Measurements from ENCODE around the gene ZNF487. TPM values are rescaled to one million over a fixed set of nuclear protein-coding genes. Genes with fewer than 3 reads are reported as not detected.

Gene ZNF487
- total RNA-seq, 4 donors from 2014 or later, result 6.5 to 16.0 (median 10.8) TPM

GRCh38 chr10:43403911-43404703, 32.8 kb upstream of the ZNF487 start:
- DNase-seq (ENCODE audit: low spot score in 2 of 2), result no peak
- peaks cover 72% of the 10 kb centered on the region for H3K4me1 ChIP-seq
- no peaks in the 10 kb centered on the region for H3K27me3 ChIP-seq
- 59% methylated on average over 14 of the region's 14 CpGs for WGBS
- H3K9me3 ChIP-seq, result no peaks in the 10 kb centered on the region
- no peak for TF ChIP-seq POLR2AphosphoS5 (IDR thresholded peaks at IDR 0.05)
- TF ChIP-seq, protein P1, sequence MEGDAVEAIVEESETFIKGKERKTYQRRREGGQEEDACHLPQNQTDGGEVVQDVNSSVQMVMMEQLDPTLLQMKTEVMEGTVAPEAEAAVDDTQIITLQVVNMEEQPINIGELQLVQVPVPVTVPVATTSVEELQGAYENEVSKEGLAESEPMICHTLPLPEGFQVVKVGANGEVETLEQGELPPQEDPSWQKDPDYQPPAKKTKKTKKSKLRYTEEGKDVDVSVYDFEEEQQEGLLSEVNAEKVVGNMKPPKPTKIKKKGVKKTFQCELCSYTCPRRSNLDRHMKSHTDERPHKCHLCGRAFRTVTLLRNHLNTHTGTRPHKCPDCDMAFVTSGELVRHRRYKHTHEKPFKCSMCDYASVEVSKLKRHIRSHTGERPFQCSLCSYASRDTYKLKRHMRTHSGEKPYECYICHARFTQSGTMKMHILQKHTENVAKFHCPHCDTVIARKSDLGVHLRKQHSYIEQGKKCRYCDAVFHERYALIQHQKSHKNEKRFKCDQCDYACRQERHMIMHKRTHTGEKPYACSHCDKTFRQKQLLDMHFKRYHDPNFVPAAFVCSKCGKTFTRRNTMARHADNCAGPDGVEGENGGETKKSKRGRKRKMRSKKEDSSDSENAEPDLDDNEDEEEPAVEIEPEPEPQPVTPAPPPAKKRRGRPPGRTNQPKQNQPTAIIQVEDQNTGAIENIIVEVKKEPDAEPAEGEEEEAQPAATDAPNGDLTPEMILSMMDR (IDR thresholded peaks at IDR 0.05), result no peak
- no peak for TF ChIP-seq EP300 (IDR thresholded peaks at IDR 0.05)
- TF ChIP-seq POLR2A (IDR thresholded peaks at IDR 0.05), result no peak
- peaks cover 6% of the 10 kb centered on the region for H3K36me3 ChIP-seq
- no peak overlapping the region for H3K27ac ChIP-seq
- H3K4me3 ChIP-seq, result no peak overlapping the region

- Histone ChIP-seq H3K9me3 (no peaks in the 10 kb centered on the region), H3K4me3 (no peak overlapping the region), H3K4me1 (peaks cover 69% of the 10 kb centered on the region), H3K27me3 (no peaks in the 10 kb centered on the region), H3K27ac (no peak overlapping the region), H3K36me3 (peaks cover 3% of the 10 kb centered on the region)
- WGBS, result 64% methylated on average over 6 of the region's 6 CpGs
- no peak for TF ChIP-seq EP300 (IDR thresholded peaks at IDR 0.05)
- TF ChIP-seq, protein P1 (IDR thresholded peaks at IDR 0.05), result no peak
- no peak for TF ChIP-seq POLR2AphosphoS5 (IDR thresholded peaks at IDR 0.05)
- TF ChIP-seq POLR2A (IDR thresholded peaks at IDR 0.05), result no peak
- no peak for DNase-seq (ENCODE audit: low spot score in 2 of 2)
Observed at GRCh38 chr10:43404704-43405084, 32.2 kb upstream of the ZNF487 start.

GRCh38 chr10:43407148-43407575, 29.7 kb upstream of the ZNF487 start:
- Histone ChIP-seq H3K4me3 (peak overlapping the region; percentile 82), H3K27ac (peak overlapping the region; percentile 100), H3K27me3 (no peaks in the 10 kb centered on the region), H3K4me1 (peaks cover 55% of the 10 kb centered on the region), H3K36me3 (no peaks in the 10 kb centered on the region), H3K9me3 (no peaks in the 10 kb centered on the region)
- peak in 1 of 2 donors; percentile 82 for DNase-seq (ENCODE audit: low spot score in 2 of 2)
- no peak for TF ChIP-seq EP300 (IDR thresholded peaks at IDR 0.05)
- TF ChIP-seq, protein P1 (IDR thresholded peaks at IDR 0.05), result no peak
- TF ChIP-seq POLR2AphosphoS5 (IDR thresholded peaks at IDR 0.05), result no peak
- peak in 1 of 2 donors; percentile 71 for TF ChIP-seq POLR2A (IDR thresholded peaks at IDR 0.05)
- WGBS, result under 1% methylated on average over 33 of the region's 59 CpGs

DNA sequence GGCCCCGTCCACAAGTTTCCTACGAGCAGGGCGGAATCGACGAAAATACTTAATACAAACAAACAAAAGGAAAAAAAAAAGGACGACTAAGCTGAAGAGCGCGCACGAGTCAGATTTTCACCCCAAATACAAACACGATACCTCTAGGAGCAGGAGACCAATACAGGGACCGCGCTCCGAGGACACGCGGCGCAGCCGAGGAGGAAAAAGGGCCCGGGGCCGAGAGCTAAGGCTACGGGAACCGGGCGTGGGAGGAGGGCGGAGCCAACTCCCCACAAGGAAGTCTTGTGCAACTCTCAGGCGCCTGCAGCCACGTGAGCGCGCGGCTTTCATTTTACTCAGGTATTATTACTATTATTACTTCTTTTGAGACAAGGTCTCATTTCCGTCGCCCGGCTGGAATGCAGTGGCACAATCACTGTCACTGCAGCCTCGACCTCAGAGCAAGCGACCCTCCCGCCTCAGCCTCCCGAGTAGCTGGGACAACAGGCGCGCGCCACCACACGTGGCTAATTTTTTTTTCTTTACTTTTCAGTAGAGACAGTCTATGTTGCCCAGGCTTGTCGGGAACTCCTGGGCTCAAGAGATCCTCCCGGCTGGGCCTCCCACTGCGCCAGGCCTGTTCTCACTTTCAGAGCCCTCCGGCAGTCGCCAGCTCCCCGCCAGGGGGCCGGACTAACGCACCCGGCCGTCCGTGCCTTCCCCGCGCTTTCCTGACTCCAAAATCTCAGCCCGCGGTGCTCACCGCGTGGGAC, 29.2 kb upstream of the ZNF487 start:
- Histone ChIP-seq H3K27ac (peak overlapping the region; percentile 100), H3K36me3 (no peaks in the 10 kb centered on the region), H3K4me3 (peak overlapping the region; percentile 82), H3K4me1 (peaks cover 51% of the 10 kb centered on the region), H3K9me3 (no peaks in the 10 kb centered on the region), H3K27me3 (no peaks in the 10 kb centered on the region)
- peak; percentile 94 to 95 for DNase-seq (ENCODE audit: low spot score in 2 of 2)
- WGBS, result under 1% methylated on average over 56 of the region's 56 CpGs
- TF ChIP-seq EP300 (IDR thresholded peaks at IDR 0.05) (no peak), POLR2AphosphoS5 (IDR thresholded peaks at IDR 0.05) (peak; percentile 93 to 96 (median 95)), POLR2A (IDR thresholded peaks at IDR 0.05) (peak in 1 of 2 donors; percentile 79)
- TF ChIP-seq, protein P1 (IDR thresholded peaks at IDR 0.05), result peak in 1 of 2 donors; percentile 25

DNA sequence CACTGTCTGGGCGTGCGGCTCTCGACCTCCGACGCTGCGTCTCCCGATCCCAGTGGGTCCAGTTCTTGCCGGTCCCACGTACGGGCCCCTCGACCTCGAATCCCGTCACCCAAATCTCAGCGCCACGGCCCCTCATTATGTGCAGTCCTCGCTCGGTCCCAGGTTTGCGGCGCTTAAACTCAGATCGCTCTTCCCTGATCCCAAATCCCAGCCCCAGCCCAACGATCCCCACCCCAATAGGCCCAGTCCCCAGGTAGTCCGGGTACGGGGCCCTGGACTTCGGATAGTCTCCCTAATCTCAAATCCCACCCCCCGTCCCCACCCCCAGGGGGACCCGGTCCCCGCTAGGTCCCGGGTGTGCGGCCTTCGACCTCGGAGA, 28.6 kb upstream of the ZNF487 start:
- Histone ChIP-seq H3K36me3 (no peaks in the 10 kb centered on the region), H3K27me3 (no peaks in the 10 kb centered on the region), H3K27ac (peak overlapping the region; percentile 100), H3K4me1 (peaks cover 45% of the 10 kb centered on the region), H3K4me3 (peak overlapping the region; percentile 82), H3K9me3 (no peaks in the 10 kb centered on the region)
- WGBS, result 0% methylated on average over 12 of the region's 31 CpGs
- peak in 1 of 2 donors; percentile 84 for DNase-seq (ENCODE audit: low spot score in 2 of 2)
- TF ChIP-seq EP300 (IDR thresholded peaks at IDR 0.05), result no peak
- TF ChIP-seq, protein P1 (IDR thresholded peaks at IDR 0.05), result no peak
